ENCODE results near the gene GTSE1.

GTSE1 gene

GRCh38 chr22:46275455-46276122 is 21.1 kb upstream of the GTSE1 start:
- no peak for DNase-seq

DNA sequence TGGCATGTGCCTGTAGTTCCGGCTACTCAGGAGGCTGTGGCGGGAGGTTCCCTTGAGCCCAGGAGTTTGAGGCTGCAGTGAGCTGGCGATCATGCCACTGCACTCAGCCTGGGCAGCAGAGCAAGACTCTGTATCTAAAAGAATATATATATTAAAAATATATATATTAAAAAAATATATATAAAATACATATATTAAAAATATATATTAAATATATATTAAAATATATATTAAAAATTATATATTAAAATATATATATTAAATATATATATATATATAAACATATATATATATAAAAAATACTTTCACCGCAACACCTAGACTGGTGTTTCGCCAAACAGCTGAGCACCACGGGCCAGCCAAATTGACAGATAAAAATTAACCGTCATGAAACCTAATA is 20.1 kb upstream of the GTSE1 start:
- no peak for DNase-seq

- no peak for DNase-seq
Measured at GRCh38 chr22:46278656-46279645, 17.7 kb upstream of the GTSE1 start.

DNA sequence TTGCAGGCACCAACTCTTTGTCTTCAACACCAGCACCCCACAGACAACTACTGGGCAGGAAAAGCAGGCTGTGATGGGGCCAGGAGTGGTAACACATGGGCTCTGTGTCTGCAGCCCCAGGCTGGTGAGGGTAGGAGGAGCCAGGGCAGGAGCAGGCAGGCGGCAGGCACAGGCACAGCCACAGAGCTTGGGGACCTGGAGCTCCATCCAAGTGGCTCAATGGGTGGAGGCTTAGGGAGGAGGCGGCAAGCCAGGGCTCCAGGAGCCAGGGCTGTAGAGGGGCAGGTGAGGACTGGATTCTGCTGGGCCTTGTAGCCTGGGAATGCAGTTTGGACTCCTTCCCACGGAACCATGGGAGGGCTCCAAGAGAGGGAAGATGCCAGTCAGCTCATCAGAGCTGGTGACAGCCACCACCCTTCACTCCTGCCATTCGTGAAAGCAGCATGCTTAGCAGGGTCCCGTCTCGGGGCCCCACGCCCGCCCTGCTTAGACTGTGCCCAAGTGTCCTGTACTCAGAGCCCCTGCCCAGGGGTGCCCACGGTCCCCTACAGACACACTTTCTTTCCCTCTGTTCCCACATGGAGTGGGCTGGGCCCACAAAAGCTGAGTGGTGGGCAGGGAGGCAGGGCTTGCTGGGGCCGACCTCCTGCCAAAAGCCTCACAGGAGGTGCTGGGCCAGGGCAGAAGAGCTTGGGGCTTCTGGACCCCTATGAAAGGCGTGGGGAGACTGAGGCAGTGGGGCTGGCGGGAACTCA is 16.4 kb upstream of the GTSE1 start:
- DNase-seq, result no peak

DNA sequence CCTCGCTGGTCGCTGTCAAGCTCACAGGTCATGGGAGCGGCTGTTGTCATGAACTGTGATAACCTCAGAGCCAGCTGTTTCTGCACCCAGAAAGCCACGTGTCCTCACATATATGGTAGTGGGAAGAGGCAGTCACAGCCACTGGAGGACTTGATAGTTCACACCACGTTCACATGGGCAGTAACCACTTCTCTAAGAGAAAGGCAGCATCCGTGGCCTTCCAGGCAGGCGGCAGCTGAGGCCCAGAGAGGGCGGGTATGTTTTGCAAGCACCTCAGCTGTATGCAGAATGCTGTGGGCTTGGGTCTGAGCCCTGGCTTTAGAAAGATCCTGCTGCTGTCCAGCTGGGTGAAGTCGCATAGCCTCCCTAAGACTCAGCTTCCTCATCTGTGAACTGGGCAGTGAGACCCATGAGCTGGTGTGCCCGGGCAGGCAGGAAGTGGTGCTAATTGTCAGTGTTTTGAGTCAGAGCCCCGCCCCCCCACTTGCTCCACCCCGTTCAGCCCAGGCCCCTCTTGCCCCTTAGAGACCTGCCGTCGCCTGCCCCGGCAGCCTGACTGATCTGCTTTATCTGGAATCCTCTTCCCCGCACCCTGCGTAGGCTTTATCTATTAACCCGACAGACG is 15.6 kb upstream of the GTSE1 start:
- no peak for DNase-seq

GRCh38 chr22:46281866-46282678 is 14.6 kb upstream of the GTSE1 start:
- DNase-seq, result no peak

- DNase-seq, result no peak
Measured at GRCh38 chr22:46286006-46286405, 10.7 kb upstream of the GTSE1 start.

- DNase-seq, result no peak
Measured at GRCh38 chr22:46286941-46287872, 9.5 kb upstream of the GTSE1 start.

- DNase-seq, result no peak
Measured at GRCh38 chr22:46287873-46288751, 8.6 kb upstream of the GTSE1 start.

GRCh38 chr22:46288846-46289243 is 7.8 kb upstream of the GTSE1 start:
- DNase-seq, result no peak

DNA sequence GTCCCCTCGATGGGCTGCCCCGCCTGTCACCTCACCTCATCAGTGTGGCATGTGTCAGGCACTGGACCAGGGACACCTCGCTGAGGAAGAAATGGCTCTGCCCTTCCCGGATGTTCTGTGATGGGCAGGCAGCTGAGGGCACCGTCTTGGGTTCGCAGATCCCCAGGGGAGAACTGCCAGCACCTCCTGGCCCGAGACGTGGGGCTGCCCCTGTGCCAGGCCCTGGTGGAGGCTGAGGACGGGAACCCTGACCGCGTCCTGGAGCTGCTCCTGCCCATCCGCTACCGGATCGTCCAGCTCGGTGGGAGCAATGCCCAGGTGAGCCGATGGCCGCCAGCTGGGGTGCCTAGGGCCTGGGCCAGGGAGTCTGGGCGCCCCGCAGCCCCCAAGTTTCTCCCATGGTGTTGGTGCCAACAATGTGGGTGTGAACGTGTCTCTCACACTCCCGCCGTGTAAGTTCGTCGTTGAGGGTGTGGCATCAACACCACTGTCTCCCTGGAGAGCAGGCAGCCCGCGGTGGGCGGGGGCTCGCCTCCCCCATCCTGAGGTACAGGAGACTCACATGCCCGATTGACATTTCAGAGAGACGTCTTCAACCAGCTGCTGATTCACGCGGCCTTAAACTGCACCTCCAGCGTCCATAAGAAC is 7.3 kb upstream of the GTSE1 start:
- DNase-seq, result no peak

DNA sequence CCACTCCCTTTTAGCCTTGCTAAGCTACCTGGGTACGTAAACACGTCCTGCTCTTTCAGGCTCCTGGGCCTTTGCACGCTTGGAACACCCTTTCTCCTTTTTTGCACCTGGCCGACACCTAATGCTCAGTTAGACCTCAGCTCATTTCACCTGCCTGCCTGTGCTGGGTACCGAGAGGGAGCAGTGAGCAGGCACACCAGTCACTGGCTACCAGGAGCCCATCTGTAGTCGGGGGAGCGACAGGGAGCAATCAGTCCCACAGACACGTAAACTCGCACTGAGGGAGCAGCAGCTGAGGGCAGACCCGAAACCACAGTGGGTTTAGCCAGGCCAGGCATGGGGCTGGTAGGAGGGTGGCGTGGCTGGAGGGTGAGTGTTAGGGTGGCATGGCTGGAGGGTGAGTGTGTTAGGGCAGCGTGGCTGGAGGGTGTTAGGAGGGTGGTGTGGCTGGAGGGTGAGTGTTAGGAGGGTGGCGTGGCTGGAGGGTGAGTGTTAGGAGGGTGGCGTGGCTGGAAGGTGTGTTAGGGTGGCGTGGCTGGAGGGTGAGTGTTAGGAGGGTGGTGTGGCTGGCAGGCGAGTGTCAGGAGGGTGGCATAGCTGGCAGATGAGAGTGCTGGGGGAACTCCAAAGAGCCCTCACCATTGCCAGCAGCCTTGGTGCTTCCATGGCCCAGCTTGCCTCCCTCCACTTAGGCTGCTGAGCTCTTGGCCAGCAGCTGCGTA is 6.4 kb upstream of the GTSE1 start:
- DNase-seq, result no peak

DNA sequence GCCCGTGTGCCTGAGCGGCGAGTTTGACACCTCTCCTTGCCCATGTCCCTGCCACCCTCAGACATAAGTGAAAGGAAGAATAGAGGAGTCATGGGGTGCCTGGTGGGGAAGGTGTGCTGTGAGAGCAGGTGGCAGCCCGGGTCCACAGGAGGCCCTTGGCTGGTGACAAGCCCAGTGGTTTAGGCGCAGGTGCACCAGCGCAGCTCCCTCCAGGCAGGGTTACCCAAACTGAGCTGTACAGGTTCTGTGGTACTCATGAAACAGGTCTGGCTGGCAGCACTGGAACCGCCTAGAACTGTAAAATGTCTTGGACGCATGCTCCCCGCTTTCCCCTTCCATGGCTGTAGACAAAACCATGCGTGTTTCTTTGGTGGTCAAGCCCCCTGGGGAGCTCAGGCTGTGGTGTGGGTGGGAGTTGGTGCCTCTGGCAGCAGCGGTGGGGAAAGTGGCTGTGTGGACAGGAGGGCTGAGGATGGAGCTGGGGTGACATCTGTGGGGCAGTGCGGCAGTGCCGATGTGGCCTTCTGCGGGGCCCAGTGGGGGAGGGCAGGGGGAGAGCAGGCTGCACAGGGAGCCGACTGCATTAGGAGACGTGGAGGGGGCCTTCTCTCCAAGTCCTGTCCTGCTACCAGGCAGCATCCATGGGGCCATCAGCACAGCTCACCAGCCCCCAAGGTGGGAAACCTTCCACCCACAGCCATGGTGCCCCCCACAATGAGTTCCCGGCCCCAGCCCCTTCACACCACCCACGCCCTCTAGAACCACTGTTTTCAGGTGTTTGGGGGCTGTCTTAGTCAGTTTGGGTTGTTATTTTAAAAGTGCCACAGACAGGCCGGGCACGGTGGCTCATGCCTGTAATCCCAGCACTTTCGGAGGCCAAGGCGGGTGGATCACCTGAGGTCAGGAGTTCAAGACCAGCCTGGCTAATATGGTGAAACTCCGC is 5.6 kb upstream of the GTSE1 start:
- no peak for DNase-seq

- no peak for DNase-seq
Measured at GRCh38 chr22:46292173-46292572, 4.5 kb upstream of the GTSE1 start.

GRCh38 chr22:46292732-46293131 is 3.9 kb upstream of the GTSE1 start:
- DNase-seq, result no peak

- no peak for DNase-seq
Measured at GRCh38 chr22:46293577-46294260, 3.0 kb upstream of the GTSE1 start.

GRCh38 chr22:46294784-46295183 is 1.9 kb upstream of the GTSE1 start:
- no peak for DNase-seq
